ENCODE data around the gene TRMO. TPM values are rescaled to one million over a fixed set of nuclear protein-coding genes. Genes with fewer than 3 reads are reported as not detected.
A peak's percentile ranks its signal among the peaks of the same experiment; 100 is the strongest.

TRMO gene
- total RNA-seq, 2 experiments from 2014 or later = 18.7 to 19.2 TPM

DNA sequence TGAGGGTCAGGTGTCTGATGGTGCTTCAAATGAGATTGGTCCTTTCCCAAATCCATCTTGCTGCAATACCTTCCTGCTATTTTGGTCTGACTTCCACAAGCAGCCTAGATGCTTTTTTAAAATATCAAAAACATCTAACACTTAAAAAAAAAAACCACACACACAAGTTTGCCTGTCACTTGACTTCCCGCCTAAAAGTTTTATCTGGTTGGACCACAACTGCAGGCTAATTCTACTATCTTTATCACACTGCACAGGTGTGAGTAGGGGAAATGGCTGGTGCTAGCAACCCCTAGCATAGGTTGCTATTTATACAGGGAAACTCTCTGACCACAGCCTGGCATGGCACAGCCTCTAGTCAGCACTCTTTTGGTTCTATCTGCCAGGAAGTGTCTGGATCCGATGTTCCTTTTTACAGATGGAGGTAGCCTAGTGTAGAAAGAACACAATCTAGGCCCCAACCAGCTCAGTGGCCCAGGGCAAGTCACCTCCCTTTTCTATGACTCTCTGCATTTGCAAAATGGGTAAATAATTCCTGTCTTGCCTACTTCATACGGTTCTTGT is 15.9 kb upstream of the TRMO start, which contains the start of gene HEMGN:
HEMGN (minus strand) TSS at position 92 of the 564 bp plus-strand sequence; CDS start at position 56, 36 bp downstream.
- Mint-ChIP-seq H3K27me3 (ENCODE audit: low read depth) (peaks cover 6% of the 10 kb centered on the region), H3K4me1 (ENCODE audit: low read depth) (peaks cover 33% of the 10 kb centered on the region), H3K4me3 (peak within 1 kb of the TSS; percentile 32), H3K9me3 (ENCODE audit: insufficient read depth) (no peaks in the 10 kb centered on the region), H3K27ac (peak within 1 kb of the TSS; percentile 85), H3K36me3 (ENCODE audit: low read depth) (no peaks in the 10 kb centered on the region)
- ChIA-PET POLR2A (interaction anchor here (1.1 to 1.2 kb wide), 2 partner anchors 9 to 45 kb away, joined by 3 read pairs; partner anchors contain the start of gene ANP32B), CTCF (interaction anchor here (0.8 to 5.8 kb wide), 6 partner anchors 9 to 44 kb away, joined by 3 to 74 read pairs (median 5); partner anchors contain the start of genes ANP32B and TRMO)
- ATAC-seq = peak; percentile 90
- peak; percentile 59 for DNase-seq

DNA sequence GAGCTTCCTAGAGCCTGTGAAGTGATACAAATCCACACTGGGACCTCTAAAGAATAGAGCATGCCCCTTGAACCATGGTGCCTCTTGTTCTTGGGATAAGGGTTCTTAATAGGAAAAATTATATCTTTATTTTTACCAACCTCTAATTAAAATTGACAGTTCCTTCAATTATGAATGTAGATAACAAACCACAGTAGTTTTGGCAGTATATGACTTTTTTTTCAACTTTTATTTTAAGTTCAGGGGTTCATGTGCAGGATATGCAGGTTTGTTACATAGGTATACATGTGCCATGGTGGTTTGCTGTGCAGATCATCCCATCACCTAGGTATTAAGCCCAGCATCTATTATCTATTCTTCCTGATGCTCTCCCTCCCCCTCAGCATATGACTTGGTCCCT is 14.7 kb upstream of the TRMO start:
- H3K9me3 Mint-ChIP-seq (ENCODE audit: insufficient read depth) = no peaks in the 10 kb centered on the region
- DNase-seq (no peak), ATAC-seq (no peak)
- H3K27ac Mint-ChIP-seq = no peak overlapping the region
- H3K27me3 Mint-ChIP-seq (ENCODE audit: low read depth) = peaks cover 6% of the 10 kb centered on the region
- H3K36me3 Mint-ChIP-seq (ENCODE audit: low read depth) = no peaks in the 10 kb centered on the region
- H3K4me1 Mint-ChIP-seq (ENCODE audit: low read depth) = peaks cover 38% of the 10 kb centered on the region
- POLR2A ChIA-PET = interaction anchor here (0.6 to 1.1 kb wide), 2 partner anchors 8 to 1160 kb away, joined by 3 read pairs; no protein-coding TSS in a partner anchor
- CTCF ChIA-PET = interaction anchor here (2.2 to 5.8 kb wide), 4 partner anchors 11 to 45 kb away, joined by 6 to 74 read pairs (median 15); partner anchors contain the start of genes ANP32B and TRMO
- H3K4me3 Mint-ChIP-seq = no peak overlapping the region

DNA sequence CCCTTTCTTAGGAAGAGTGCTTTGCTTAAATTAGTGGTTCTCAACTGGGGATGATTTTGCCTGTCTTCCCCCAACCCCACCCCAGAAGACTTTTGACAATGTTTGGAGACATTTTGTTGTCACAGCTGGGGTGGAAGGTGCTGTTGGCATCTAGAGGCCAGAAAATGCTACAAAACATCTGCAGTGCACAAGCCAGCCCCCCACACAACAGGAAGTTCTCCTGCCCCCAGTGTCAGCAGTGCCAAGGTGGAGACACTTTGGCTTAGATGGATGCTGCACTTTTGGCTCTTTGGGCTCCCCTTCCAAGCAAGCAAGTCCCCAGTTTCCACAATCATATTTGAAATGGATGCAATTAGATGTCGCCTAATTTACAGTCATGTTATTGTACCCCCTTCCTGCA is 13.0 kb upstream of the TRMO start:
- H3K27ac Mint-ChIP-seq = no peak overlapping the region
- no peaks in the 10 kb centered on the region for H3K36me3 Mint-ChIP-seq (ENCODE audit: low read depth)
- ATAC-seq = no peak
- no peak overlapping the region for H3K4me3 Mint-ChIP-seq
- H3K4me1 Mint-ChIP-seq (ENCODE audit: low read depth) = peaks cover 53% of the 10 kb centered on the region
- CTCF ChIA-PET = interaction anchor here (1.1 to 5.8 kb wide), 7 partner anchors 9 to 71 kb away, joined by 3 to 74 read pairs (median 5); partner anchors contain the start of gene TRMO
- POLR2A ChIA-PET = no interaction called here
- DNase-seq = no peak
- no peaks in the 10 kb centered on the region for H3K9me3 Mint-ChIP-seq (ENCODE audit: insufficient read depth)
- H3K27me3 Mint-ChIP-seq (ENCODE audit: low read depth) = no peaks in the 10 kb centered on the region

DNA sequence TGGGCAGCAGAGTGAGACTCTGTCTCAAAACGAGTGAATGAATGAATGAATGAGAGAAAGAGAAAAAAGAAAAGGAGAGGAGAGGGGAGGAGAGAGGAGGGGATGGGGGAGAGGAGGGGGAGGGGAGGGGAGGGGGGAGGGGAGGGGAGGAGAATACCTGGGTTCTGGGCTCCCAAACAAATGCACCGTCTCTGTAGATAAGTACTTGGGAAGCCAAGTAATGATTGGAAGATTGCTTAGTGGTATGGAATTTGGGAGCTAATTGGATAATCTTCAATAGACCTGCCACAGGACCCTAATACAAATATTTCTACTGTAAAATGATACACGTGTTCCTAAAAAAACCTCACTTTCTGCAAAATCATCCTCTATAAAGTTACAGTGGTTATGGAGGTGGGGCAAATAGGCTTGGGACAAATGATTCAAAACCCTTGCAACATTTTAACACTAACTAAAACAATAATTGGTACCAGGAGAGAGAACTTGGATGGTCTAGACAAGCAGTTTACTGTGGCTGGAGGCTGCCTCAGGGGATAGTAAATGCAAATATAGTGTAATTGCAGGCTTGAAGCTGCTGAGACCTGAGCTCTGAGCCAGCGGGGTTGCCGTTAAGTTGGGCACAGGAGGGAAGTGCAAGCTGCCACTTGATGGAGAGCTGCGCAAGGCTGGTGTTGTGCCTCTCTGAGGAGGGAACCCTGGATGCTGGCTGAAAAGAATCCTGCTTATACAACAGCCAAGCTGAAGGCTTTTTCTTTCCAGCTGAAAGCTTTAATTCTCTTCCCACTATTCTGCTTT is 12.2 kb upstream of the TRMO start:
- POLR2A ChIA-PET = interaction anchor here (1.0 kb wide), 1 partner anchor 10 kb away, joined by 3 read pairs; no protein-coding TSS in a partner anchor

DNA sequence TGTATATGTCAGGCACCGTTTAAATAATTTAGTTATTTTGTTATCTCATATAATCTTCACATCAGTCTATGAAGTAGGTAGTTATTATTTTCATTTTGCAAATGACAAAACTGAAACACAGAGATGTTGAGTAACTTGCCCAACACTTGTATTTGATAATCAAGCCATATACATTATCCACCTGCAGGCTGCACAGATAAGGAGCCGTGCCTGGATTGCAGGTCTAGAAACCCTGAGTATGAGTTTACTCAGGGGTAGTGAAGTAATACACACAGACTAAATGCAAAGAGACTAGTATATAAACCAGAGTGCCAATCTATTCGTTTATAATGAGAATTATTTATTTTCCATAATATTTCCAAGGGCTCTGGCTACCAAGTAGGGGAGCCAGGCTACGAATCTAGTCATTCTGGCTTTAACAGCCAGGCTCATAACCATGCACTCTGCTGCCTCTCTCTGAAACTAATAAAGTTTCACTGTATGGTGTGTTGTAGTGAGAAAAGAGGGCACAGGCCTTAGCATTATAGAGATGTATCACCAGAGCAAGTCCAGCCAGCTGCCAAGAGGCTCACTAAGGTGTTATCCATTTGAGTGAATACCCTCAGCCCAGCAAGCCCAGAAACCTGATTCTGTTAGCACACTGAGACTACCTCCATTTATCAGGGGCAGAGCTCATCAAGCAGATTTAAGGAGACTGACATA is 11.1 kb upstream of the TRMO start:
- DNase-seq (no peak), ATAC-seq (no peak)
- no peaks in the 10 kb centered on the region for H3K36me3 Mint-ChIP-seq (ENCODE audit: low read depth)
- ChIA-PET POLR2A (interaction anchor here (1.0 kb wide), 1 partner anchor 9 kb away, joined by 3 read pairs; no protein-coding TSS in a partner anchor), CTCF (interaction anchor here (3.9 to 5.8 kb wide), 2 partner anchors 11 to 21 kb away, joined by 18 to 74 read pairs; partner anchors contain the start of gene TRMO)
- H3K4me3 Mint-ChIP-seq = no peak overlapping the region
- no peaks in the 10 kb centered on the region for H3K9me3 Mint-ChIP-seq (ENCODE audit: insufficient read depth)
- no peaks in the 10 kb centered on the region for H3K27me3 Mint-ChIP-seq (ENCODE audit: low read depth)
- H3K4me1 Mint-ChIP-seq (ENCODE audit: low read depth) = peaks cover 59% of the 10 kb centered on the region
- no peak overlapping the region for H3K27ac Mint-ChIP-seq

More for the DNA sequence above, 12.2 kb upstream of the TRMO start:
- Mint-ChIP-seq H3K9me3 (ENCODE audit: insufficient read depth) (no peaks in the 10 kb centered on the region), H3K36me3 (ENCODE audit: low read depth) (no peaks in the 10 kb centered on the region), H3K4me3 (no peak overlapping the region), H3K27ac (no peak overlapping the region), H3K27me3 (ENCODE audit: low read depth) (no peaks in the 10 kb centered on the region), H3K4me1 (ENCODE audit: low read depth) (peaks cover 60% of the 10 kb centered on the region)
- ATAC-seq (no peak), DNase-seq (no peak)
- CTCF ChIA-PET = interaction anchor here (1.1 to 5.8 kb wide), 6 partner anchors 9 to 72 kb away, joined by 3 to 74 read pairs (median 8); partner anchors contain the start of gene TRMO

DNA sequence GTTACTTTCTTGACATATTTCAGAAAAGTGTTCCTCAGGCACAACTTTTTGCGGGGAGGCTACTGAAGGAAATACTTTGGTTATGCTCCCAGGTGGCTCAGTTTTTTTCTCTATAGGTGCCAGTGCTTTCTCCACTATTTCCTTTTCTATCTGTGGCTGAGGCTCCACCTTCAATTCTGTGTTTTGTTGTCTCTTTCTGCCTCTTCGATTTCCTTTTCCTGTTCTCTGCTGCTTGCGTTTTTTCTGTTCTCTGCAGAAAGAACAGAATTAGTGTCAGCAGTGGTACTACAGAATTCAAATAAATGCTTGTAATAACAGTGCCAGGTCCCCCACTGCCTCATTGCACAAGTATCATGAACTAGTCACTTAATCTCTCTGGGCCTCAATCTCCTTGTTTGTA is 8.7 kb upstream of the TRMO start:
- no peaks in the 10 kb centered on the region for H3K36me3 Mint-ChIP-seq (ENCODE audit: low read depth)
- CTCF ChIA-PET = interaction anchor here (1.3 to 4.2 kb wide), 5 partner anchors 8 to 104 kb away, joined by 4 to 18 read pairs (median 8); partner anchors contain the start of gene ANP32B
- ATAC-seq = peak; percentile 75
- POLR2A ChIA-PET = interaction anchor here (1.6 kb wide), 1 partner anchor 9 kb away, joined by 8 read pairs; the partner anchor contains the start of gene TRMO
- peak; percentile 32 for DNase-seq
- no peaks in the 10 kb centered on the region for H3K27me3 Mint-ChIP-seq (ENCODE audit: low read depth)
- H3K4me1 Mint-ChIP-seq (ENCODE audit: low read depth) = peaks cover 44% of the 10 kb centered on the region
- peak overlapping the region; percentile 68 for H3K4me3 Mint-ChIP-seq
- peak overlapping the region; percentile 90 for H3K27ac Mint-ChIP-seq
- no peaks in the 10 kb centered on the region for H3K9me3 Mint-ChIP-seq (ENCODE audit: insufficient read depth)

GRCh38 chr9:97928986-97929604 is 6.8 kb upstream of the TRMO start:
- POLR2A ChIA-PET = interaction anchor here (0.7 to 1.7 kb wide), 3 partner anchors 9 to 55 kb away, joined by 3 to 4 read pairs (median 3); partner anchors contain the start of gene HEMGN
- H3K36me3 Mint-ChIP-seq (ENCODE audit: low read depth) = no peaks in the 10 kb centered on the region

GRCh38 chr9:97925497-97926334 is 3.4 kb upstream of the TRMO start:
- peaks cover 40% of the 10 kb centered on the region for H3K4me1 Mint-ChIP-seq (ENCODE audit: low read depth)
- no peak for ATAC-seq
- DNase-seq = no peak
- CTCF ChIA-PET = interaction anchor here (0.9 to 1.8 kb wide), 6 partner anchors 10 to 149 kb away, joined by 3 to 21 read pairs (median 6); no protein-coding TSS in a partner anchor
- no peaks in the 10 kb centered on the region for H3K9me3 Mint-ChIP-seq (ENCODE audit: insufficient read depth)
- POLR2A ChIA-PET = interaction anchor here (1.3 to 1.5 kb wide), 2 partner anchors 57 to 72 kb away, joined by 3 to 5 read pairs; partner anchors contain the start of gene ANP32B
- peaks cover 7% of the 10 kb centered on the region for H3K36me3 Mint-ChIP-seq (ENCODE audit: low read depth)
- no peak overlapping the region for H3K27ac Mint-ChIP-seq
- H3K27me3 Mint-ChIP-seq (ENCODE audit: low read depth) = peaks cover 2% of the 10 kb centered on the region
- H3K4me3 Mint-ChIP-seq = no peak overlapping the region

More at GRCh38 chr9:97928986-97929604, 6.8 kb upstream of the TRMO start:
- H3K27ac Mint-ChIP-seq = no peak overlapping the region
- peaks cover 34% of the 10 kb centered on the region for H3K4me1 Mint-ChIP-seq (ENCODE audit: low read depth)
- DNase-seq (no peak), ATAC-seq (peak; percentile 44)
- H3K27me3 Mint-ChIP-seq (ENCODE audit: low read depth) = no peaks in the 10 kb centered on the region
- H3K4me3 Mint-ChIP-seq = peak overlapping the region; percentile 23
- no peaks in the 10 kb centered on the region for H3K9me3 Mint-ChIP-seq (ENCODE audit: insufficient read depth)
- CTCF ChIA-PET = interaction anchor here (0.9 to 4.2 kb wide), 7 partner anchors 9 to 116 kb away, joined by 4 to 18 read pairs (median 5); partner anchors contain the start of genes ANP32B and HEMGN

DNA sequence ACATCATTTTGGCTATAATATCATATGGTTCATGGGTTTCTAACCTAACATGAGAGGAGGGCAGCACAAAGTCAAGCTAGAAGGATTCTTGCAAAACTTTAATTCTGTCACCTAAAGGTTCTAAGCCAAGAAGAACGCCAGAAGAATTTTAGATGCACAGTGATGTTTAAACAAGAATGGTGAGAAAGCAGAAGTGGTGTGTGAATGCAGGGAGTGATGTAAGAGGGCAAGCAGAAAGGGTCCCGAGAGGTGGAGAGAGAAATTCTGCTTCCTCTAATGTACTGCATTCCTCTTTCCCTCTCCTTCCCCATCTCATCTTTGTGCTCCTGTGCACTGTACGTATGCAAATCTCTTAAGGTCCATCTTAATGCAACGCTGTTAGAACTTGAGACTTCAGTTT is 2.1 kb upstream of the TRMO start:
- DNase-seq (no peak), ATAC-seq (no peak)
- no peak overlapping the region for H3K4me3 Mint-ChIP-seq
- ChIA-PET CTCF (interaction anchor here (0.7 to 9.8 kb wide), 40 partner anchors 12 to 339 kb away, joined by 3 to 222 read pairs (median 14); partner anchors contain the start of genes ANP32B, HEMGN, NANS and TBC1D2), POLR2A (interaction anchor here (0.6 to 5.8 kb wide), 2 partner anchors 9 to 59 kb away, joined by 3 to 110 read pairs; partner anchors contain the start of gene ANP32B)
- H3K27ac Mint-ChIP-seq = no peak overlapping the region
- H3K4me1 Mint-ChIP-seq (ENCODE audit: low read depth) = peaks cover 42% of the 10 kb centered on the region
- H3K9me3 Mint-ChIP-seq (ENCODE audit: insufficient read depth) = no peaks in the 10 kb centered on the region
- H3K27me3 Mint-ChIP-seq (ENCODE audit: low read depth) = peaks cover 2% of the 10 kb centered on the region
- H3K36me3 Mint-ChIP-seq (ENCODE audit: low read depth) = peaks cover 7% of the 10 kb centered on the region
